ENCODE data around the gene UBE2D1.
"Not testable (repeated sequence)": the region's sequence is repeated elsewhere in the genome, so short reads cannot be mapped to it uniquely, and the experiment has no call there.

UBE2D1 gene

DNA sequence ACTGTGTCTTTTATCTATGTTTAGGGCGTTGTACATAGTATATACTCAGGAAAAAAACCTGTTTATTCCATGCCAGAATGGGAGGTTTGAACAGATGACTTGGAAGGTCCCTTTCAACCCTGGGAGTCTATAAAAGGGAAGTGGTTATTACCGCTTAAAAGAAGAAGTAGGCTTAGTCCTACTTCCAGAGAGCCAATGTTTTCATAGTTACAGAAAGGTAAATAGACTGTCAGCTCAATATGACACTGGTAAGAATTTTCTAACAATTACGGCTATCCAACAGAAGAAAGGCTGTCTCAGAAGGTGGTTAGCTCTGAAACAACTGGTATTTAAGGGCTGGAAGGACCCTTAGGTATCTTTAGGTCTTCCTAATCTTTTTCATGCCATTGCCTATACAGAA is 49.3 kb downstream of the UBE2D1 start:
- DNase-seq (ENCODE audit: low read depth), result no peak

DNA sequence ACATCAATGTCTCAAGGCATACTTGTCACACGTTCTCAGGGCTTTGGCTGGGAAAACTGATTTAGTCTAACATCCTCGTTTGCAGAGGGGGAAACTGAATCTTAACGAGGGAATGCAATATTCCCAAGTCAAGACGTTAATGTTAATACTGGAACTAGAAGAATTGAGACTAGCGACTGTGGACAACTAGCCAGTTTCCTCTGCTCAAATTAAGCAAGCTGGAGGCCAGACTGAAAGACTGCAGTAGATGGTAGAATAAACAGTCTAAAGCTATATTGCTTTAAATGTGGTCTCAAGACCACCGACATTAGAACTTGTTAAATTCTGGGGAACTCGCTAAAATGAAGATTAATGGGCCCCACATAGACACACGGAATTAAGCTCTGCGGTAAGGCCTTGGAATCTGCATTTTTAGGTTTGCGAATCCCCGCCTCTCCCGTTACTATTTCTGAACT is 49.8 kb downstream of the UBE2D1 start:
- no peak for DNase-seq (ENCODE audit: low read depth)

DNA sequence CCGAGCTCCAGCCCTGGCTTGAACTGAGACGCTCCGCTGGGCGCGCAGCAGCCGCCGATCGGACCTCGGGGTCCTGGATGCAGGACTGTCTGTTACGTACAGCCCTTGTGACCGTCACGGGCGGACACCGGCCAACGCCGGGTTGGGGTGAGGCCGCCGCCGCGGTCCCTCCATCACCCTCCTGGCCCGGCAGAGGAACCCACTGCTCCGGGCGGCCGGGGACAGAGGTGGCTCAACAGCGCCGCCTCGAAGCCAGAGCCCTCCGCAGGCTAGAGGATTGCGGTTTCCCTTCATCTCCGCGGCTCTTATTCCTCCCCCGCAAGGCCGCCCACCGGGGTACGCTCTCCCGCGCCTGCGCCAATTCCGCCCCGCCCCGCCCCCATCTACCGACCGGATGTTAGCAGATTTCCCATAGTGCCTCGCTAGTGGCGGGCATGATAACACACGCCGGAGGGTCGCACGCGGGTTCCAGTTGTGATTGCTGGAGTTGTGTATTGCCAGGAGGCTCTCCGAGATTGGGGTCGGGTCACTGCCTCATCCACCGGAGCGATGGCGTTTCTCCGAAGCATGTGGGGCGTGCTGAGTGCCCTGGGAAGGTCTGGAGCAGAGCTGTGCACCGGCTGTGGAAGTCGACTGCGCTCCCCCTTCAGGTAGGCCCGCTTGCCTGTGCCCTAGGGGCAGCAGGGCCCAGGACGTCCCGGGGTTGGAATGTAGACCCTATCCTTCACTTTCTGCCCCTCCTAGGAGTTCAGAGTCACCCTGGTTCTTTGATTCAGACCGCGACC is 50.4 kb downstream of the UBE2D1 start, which contains the start of gene TFAM:
TFAM (plus strand) TSS at position 412 of the 785 bp plus-strand sequence; CDS start at position 550, 138 bp downstream.
- DNase-seq (ENCODE audit: low read depth), result peak; percentile 93

DNA sequence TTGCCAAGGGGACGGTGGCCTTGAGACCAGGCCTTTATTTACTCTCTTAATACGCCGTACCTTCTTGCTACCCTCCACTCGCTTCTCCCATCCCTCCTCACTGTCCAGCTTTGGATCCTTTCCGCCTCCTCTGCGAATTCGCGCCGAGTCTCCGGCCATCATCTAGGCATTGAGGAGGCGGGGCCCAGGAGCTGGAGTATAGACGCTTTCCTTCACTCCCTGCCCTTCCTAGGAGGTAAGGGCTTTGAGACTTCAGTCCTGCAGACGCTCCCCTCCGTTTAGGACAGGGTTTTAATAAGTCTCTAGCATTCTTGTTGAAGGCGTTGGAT is 50.9 kb downstream of the UBE2D1 start:
- no peak for DNase-seq (ENCODE audit: low read depth)

DNA sequence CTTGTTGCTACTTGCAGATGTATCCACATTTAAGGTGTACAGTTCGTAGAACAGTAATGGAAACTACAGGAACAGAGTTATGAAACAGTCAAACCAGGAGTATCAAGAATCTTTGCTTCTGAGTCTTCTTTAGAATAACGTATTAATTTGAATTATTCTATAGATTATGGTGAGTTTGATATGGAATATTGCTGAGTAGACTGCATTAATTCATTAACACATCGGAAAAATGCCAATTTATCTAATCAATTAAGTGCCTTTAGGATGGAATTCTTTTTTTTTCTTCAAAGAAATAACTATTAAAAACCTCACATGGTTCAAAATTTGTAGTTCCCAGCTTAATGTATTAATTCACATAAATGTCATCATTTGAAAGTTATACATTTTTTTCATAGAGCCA is 54.2 kb downstream of the UBE2D1 start:
- no peak for DNase-seq (ENCODE audit: low read depth)

DNA sequence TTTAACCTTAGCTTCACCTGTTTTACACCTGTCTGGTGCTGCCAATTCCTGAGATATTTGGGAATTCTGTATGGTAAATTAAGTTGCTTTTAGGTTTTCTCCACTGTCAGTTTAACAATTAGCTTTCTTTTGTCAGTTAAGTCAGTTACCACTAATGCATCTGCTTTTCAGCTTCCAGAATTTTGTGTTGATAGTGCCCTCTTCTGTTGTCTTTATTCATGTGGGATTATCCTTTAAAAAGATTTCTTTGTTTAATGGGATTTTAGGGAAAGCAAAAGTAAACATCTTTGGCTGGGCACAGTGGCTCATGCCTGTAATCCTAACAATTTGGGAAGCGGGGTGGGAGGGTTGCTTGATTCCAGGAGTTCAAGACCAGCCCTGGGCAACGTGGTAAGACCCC is 58.5 kb downstream of the UBE2D1 start:
- no peak for DNase-seq (ENCODE audit: low read depth)

DNA sequence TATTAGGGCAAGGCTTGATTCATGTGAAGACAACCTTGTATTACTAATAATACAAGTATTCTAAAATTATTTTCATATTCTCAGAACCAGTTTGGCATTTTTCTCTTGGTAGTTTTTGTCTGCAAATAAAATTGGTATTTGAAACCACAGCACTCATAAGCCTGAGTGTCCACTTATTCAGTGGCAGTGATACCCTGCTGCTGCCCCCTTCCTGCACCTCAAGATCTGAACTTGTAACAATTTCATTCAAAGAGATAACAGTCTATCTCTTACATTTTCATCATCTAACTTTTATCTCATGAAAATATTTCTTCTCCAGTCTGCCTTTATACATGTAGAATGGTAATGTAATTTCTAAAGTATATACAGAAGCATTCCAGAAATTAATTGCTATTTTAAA is 59.7 kb downstream of the UBE2D1 start:
- no peak for DNase-seq (ENCODE audit: low read depth)

DNA sequence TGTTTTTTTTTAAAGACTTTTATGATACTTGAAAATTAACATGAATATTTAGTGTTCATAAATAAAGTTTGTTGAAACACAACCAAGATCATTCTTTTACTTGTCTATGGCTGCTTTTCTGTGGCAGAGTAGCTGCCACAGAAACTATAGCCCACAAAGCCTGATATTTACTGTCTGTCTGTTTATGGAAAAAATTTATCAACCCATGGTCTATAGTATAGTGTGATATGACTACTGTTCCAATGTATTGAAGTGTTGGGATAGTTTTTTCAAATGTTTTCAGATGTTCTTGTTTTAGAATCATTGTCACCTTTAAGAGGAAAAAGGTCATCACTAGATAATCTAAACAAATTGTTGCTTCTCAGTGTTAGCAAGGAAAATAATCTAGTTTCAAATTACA is 61.3 kb downstream of the UBE2D1 start:
- no peak for DNase-seq (ENCODE audit: low read depth)

DNA sequence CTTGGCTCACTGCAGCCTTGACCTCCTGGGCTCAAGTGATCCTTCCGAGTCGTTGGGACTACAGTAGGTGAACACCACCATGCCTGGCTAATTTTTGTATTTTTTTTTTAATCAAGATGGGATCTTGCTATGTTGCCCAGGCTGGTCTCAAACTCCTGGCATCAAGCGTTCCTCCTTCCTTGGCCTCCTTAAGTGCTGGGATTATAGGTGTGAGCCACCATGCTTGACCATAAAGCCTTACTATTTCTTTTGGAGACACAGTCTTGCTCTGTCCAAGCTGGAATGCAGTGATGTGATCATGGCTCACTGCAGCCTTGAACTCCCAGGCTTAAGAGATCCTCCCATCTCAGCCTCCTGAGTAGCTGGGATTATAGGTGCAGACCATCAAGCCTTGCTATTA is 63.0 kb downstream of the UBE2D1 start:
- DNase-seq (ENCODE audit: low read depth), result no peak

DNA sequence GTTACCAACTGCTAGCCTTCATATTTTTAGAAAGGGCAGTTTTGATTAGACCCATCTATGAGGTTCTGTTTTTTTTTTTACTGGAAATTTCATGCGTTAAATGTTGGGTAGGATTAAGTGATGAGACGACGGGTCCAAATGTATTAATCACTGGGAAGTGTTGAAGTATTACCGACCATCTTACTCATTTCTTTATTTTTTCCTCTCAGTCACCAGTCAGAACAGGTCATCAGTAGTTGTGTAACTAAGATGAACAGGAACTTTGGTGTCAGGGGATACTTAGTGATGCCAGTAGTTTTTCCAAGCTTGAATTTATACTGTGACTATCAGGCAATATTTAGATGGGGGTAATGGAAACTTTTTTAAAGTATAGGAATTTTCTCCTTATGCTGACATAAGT is 64.6 kb downstream of the UBE2D1 start:
- no peak for DNase-seq (ENCODE audit: low read depth)

DNA sequence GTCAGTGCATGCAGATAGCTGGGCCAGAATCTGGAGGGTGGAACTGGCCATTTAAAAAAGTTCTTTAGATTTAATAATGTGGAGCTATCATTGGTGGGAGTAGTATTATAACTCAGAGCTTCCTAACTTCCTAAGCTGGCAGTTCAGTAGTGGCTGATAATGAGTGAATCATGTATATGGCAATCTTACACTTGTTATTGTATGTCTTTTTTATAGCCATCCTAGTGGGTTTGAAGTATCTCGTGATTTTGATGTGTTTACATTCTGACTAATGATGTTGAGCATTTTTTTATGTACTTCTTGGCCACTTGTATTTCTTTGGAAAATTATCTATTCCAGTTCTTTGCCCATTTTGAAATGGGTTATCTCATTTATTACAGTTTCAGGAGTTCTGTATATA is 65.8 kb downstream of the UBE2D1 start:
- DNase-seq (ENCODE audit: low read depth), result no peak

DNA sequence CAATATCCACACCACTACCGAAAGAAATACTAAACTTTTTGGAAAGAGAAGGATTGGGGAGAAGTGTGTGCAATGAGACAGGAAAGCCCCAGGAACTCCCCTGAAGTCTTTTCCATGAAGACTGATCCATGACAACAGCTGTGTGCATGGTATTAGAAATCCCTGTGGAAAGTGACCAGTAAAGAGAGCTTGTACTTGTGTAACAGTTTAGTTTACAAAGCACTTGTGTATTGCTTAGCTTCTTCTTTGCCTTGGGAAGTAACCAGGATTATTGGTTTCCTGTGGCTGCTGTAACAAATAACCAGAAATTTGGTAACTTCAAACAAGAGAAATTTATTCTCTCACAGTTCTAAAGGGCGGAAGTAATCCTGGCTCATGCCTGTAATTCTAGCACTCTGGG is 69.2 kb downstream of the UBE2D1 start:
- no peak for DNase-seq (ENCODE audit: low read depth)

DNA sequence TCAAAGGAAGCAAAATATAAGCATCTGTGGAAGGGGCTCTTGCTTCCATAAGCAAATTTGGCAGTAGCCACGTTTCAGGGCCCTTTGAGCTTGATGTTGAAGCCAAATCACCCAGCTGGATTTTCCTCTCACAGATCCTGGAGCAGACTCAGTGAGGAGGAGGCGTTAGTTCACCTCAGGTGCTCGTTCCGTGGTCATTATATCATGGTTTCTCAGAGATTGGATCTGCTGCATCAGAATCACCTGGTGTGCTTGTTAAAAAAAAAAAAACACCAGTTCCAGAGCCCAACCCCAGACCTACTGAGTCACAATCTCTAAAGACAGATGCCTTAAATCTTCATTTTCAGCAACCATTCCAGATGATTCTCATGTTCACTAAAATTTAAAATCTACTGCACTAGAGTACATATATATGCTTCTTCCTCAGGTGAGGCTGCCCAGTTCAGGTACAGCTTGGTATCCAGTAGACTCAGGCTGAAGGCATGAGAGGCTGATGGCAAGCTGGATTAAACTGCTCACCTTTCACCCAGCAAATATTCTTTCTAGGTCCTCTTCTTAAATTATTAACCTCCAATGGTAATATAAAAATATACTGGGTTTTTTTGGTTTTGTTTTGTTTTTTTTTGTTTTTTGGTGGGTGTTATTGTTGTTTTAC is 75.3 kb downstream of the UBE2D1 start:
- DNase-seq (ENCODE audit: low read depth), result no peak

DNA sequence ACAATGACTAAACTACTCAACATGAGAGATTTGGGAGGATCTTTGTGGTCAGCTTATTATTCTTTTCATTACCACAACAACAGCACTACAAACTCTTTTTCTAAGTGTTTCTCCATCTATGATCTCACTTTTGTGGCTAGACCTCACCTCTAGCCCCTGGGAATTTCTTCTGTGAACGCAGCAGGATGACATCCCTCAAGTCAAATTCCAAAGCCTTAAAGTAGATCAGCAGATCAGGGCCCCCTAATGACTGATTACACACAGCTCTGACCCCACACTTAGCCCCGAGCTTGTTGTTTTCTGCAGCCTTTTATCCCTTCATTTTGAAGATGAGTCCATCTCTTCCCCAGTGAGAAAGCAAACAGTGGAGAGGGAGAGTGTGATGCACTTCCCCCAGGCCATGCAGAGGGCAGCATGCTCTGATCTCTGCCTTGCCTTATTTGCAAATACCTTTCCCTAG is 77.7 kb downstream of the UBE2D1 start:
- no peak for DNase-seq (ENCODE audit: low read depth)

DNA sequence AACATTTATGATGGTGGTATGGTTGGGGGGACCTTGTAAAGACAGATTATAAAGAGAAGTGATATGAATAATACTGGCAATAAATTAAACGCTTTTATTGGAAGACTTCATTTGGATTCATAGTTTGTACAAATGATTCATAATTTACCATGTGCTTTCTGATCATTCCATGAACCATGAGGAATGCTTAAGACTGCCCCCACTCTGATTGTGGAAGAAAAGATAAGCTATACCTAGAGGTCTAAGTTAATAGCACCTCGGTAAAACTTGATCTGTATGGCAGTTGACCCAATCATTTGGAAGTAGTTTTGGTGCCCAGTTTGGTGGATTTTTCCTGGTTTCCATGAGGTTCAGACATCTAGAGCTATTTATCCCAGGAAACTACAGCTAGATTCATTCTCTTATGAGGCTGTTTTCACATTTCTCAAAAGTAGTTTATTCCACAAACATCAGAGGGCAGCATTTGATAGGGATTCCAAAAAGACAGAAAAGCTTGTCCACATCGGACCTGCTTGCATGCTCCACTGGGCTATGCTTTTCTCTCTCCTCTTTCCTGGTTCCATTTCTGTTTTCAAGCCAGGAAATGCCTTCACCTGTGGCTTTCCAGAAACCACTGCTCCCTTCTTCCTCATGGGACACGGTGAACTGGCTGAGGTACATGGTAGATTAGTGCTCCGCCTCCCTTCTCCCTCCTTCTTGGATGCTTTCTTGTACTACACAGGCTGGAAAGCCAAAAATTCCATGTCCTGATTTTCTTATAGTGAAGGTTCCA is 79.7 kb downstream of the UBE2D1 start:
- DNase-seq (ENCODE audit: low read depth), result no peak

DNA sequence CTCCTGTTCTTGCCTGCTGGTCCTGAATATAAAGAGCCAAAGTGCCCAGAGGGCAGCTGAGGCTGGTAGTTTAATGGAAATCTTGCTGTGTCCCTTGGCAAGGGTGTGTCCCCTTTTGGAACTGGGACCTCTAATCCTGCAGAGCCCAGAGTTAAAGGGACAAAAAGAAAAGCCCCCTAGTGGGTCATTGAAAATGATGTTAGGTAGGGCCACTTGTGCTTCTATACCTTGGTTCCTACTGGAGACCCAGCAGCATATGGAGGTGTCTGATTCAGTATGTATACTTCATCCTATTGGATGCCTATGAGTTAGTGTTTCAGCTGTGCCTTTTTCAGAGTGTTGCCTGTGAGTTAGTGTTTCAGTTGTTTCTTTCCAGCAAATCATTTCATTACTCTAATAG is 81.0 kb downstream of the UBE2D1 start:
- no peak for DNase-seq (ENCODE audit: low read depth)

DNA sequence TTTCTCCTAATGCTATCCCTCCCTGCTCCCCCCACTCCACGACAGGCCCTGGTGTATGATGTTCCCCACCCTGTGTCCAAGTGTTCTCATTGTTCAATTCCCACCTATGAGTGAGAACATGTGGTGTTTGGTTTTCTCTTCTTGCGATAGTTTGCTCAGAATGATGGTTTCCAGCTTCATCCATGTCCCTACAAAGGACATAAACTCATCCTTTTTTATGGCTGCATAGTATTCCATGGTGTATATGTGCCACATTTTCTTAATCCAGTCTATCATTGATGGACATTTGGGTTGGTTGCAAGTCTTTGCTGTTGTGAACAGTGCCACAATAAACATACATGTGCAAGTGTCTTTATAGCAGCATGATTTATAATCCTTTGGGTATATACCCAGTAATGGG is 83.1 kb downstream of the UBE2D1 start:
- DNase-seq (ENCODE audit: low read depth), result not testable (repeated sequence)
